ENCODE results near the gene MXRA8.

DNA sequence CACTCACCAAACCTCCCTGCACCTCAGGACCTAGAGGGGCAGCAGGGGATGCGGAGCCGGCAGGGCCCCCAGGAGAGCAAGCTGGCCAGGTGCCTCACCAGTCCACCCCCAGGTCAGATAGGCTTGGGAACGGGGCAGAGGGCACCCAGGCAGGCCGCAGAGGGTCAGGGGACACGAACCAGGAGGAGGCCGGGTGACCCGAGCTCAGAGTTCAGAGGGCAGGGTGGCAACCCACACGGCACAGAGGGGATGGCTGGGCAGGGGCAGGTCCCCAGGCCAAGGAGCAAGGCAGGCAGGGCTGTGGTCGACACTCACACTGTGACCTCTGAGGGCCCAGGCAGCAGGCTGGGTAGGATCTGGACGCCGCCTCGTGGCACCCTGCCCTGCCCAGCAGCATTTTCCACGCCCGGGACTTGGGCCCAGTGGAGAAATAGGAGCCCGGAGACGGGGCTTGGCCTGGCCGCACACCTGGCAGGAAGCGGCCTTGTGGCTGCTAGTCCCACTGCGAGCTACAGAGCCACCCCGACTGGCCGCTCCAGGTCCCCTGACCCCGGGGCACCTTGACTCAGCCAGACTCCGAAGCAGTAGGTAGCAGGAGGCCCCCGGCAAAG lies 14.4 kb downstream of the MXRA8 start:
- TF ChIP-seq TARDBP (IDR thresholded peaks at IDR 0.05) (no peak), FOXK2 (IDR thresholded peaks at IDR 0.05) (no peak), FOXM1 (IDR thresholded peaks at IDR 0.05; ENCODE audit: borderline replicate concordance) (no peak), LEF1 (IDR thresholded peaks at IDR 0.05; ENCODE audit: borderline replicate concordance) (no peak), BHLHE40 (IDR thresholded peaks at IDR 0.05; ENCODE audit: borderline replicate concordance) (no peak), SUZ12 (IDR thresholded peaks at IDR 0.05) (no peak), ZNF384 (IDR thresholded peaks at IDR 0.05) (no peak), SP1 (IDR thresholded peaks at IDR 0.05) (no peak)

Data from HEK293T (cell line).